HepG2 (cell line): ENCODE measurements around the gene MYO1G. TPM values are rescaled to one million over a fixed set of nuclear protein-coding genes. Genes with fewer than 3 reads are reported as not detected.

ENCODE experiments used
- ATAC-seq: fragments of 200-7000 bp; cut with Tn5 transposase; 3 replicates; pipeline ENCODE4 v1.9.1; 2020; ENCODE audit warnings: mild to moderate bottlenecking, moderate library complexity
- BruUV-seq: library from RNA; stranded (reverse); fragments of 400-500 nt; replicated peaks from 2 replicates; lab custom pipeline; 2021; lab: Mats Ljungman, UMichigan
- CTCF ChIA-PET: fragments of 300-600 bp; formaldehyde crosslinking; extraction: SDS; loops from one replicate; lab custom pipeline; 2021; ENCODE audit warnings: low total read pairs, inconsistent platforms, low intra/inter-chr PET ratio; lab: Yijun Ruan, JAX
- POLR2A ChIA-PET: fragments of 350-600 bp; sonication (Branson Sonifier 250); formaldehyde crosslinking; loops from one replicate; lab custom pipeline; 2020; ENCODE audit warnings: antibody characterized with exemption, inconsistent platforms; lab: Yijun Ruan, JAX
- DNase-seq: peaks from one replicate; pipeline ENCODE4 v3.0.0-alpha.2; 2015; ENCODE audit warnings: low spot score
- FAIRE-seq: peaks from 3 replicates; lab custom pipeline; 2011; peaks lifted over from hg19 to GRCh38; lab: Jason Lieb, UNC
- H2AFZ ChIP-seq: one replicate; pipeline ENCODE4 v1.6.1; 2011; ENCODE audit warnings: low read length, inconsistent platforms
- H3K27ac ChIP-seq: fragments of 300-600 bp; 3 replicates; pipeline ENCODE4 v1.8.0; 2011; ENCODE audit warnings: mixed run types, mild to moderate bottlenecking, mixed read lengths, low read length, inconsistent platforms; ENCODE audit not compliant: insufficient read depth; ENCODE audit errors: extremely low read length
- H3K27me3 ChIP-seq, 2 experiments: fragments of 200-600 bp in 1 of 2; 2 replicates in 1 of 2; 3 replicates in 1 of 2; pipeline versions ENCODE4 v1.6.0 to v1.8.0; 2011; ENCODE audit warnings: low read length in 2 of 2, mild to moderate bottlenecking in 2 of 2, moderate library complexity in 2 of 2, inconsistent platforms in 1 of 2; ENCODE audit not compliant: insufficient read depth in 2 of 2, control insufficient read depth in 1 of 2
- H3K36me3 ChIP-seq, 2 experiments: fragments of 200-600 bp in 1 of 2; replicated peaks in 1 of 2; 2 replicates in 1 of 2; 3 replicates in 1 of 2; pipeline versions ENCODE4 v1.5.1 to v1.8.0; 2011; ENCODE audit warnings: low read length in 2 of 2, inconsistent platforms in 1 of 2; ENCODE audit not compliant: insufficient read depth in 2 of 2, control insufficient read depth in 1 of 2
- H3K4me1 ChIP-seq: 2 replicates; pipeline ENCODE4 v1.5.1; 2012; ENCODE audit warnings: low read length, inconsistent platforms; ENCODE audit not compliant: insufficient read depth
- H3K4me2 ChIP-seq: 2 replicates; pipeline ENCODE4 v1.6.0; 2011; ENCODE audit warnings: low read depth, low read length, inconsistent platforms
- H3K4me3 ChIP-seq, 3 experiments: fragments of 200-600 bp in 1 of 3; sonication (generic), shearing (Covaris generic) in 1 of 3; replicated peaks in 1 of 3; 2 replicates each; pipeline ENCODE4 v1.5.1; 2011 to 2016; ENCODE audit warnings: low read length in 3 of 3, inconsistent platforms in 2 of 3, low read depth in 2 of 3, mild to moderate bottlenecking in 2 of 3, control low read depth in 1 of 3, mixed read lengths in 1 of 3; ENCODE audit not compliant: insufficient read depth in 1 of 3
- H3K79me2 ChIP-seq: one replicate; pipeline ENCODE4 v1.6.1; 2011; ENCODE audit warnings: low read length, inconsistent platforms; ENCODE audit not compliant: insufficient read depth
- H3K9ac ChIP-seq: 2 replicates; pipeline ENCODE4 v1.6.0; 2011; ENCODE audit warnings: mild to moderate bottlenecking, low read depth, low read length, inconsistent platforms; ENCODE audit not compliant: insufficient read depth
- H3K9me3 ChIP-seq: 2 replicates; pipeline ENCODE4 v1.5.1; 2012; ENCODE audit warnings: mild to moderate bottlenecking, low read length
- H4K20me1 ChIP-seq: 2 replicates; pipeline ENCODE4 v1.6.0; 2011; ENCODE audit warnings: inconsistent platforms, mild to moderate bottlenecking, low read length, moderate library complexity; ENCODE audit not compliant: insufficient read depth
- ATF1 ChIP-seq: IDR thresholded peaks from 2 replicates; pipeline ENCODE4 v1.6.1; 2016; ENCODE audit warnings: mild to moderate bottlenecking, control low read depth
- DMAP1 ChIP-seq: IDR thresholded peaks from 2 replicates; pipeline ENCODE4 v1.6.1; 2016
- GPN1 ChIP-seq: sonication (generic); formaldehyde crosslinking; IDR thresholded peaks from 2 replicates; pipeline ENCODE4 v1.5.1; 2020; ENCODE audit warnings: missing genetic modification reagents, borderline replicate concordance
- HNRNPLL ChIP-seq: fragments of 200-400 bp; formaldehyde crosslinking; IDR thresholded peaks from 2 replicates; pipeline ENCODE4 v1.6.1; 2017; ENCODE audit warnings: mild to moderate bottlenecking, low read depth, low read length; ENCODE audit not compliant: poor library complexity, severe bottlenecking
- JUNB ChIP-seq: sonication (generic); formaldehyde crosslinking; IDR thresholded peaks from 2 replicates; pipeline ENCODE4 v1.8.0; 2022; ENCODE audit warnings: missing genetic modification reagents, mild to moderate bottlenecking, borderline replicate concordance
- MEIS1 ChIP-seq: sonication (generic); formaldehyde crosslinking; IDR thresholded peaks from 2 replicates; pipeline ENCODE4 v1.9.0; 2021; ENCODE audit warnings: mild to moderate bottlenecking, missing genetic modification reagents, moderate library complexity, borderline replicate concordance
- TGIF2 ChIP-seq: IDR thresholded peaks from 2 replicates; pipeline ENCODE4 v1.6.1; 2016; ENCODE audit warnings: control low read depth, missing compliant biosample characterization
- WIZ ChIP-seq: sonication (generic); formaldehyde crosslinking; IDR thresholded peaks from 2 replicates; pipeline ENCODE4 v1.5.1; 2020; ENCODE audit warnings: mild to moderate bottlenecking, missing genetic modification reagents
- ZNF773 ChIP-seq: sonication (generic); formaldehyde crosslinking; IDR thresholded peaks from 2 replicates; pipeline ENCODE4 v1.4.0; 2020; ENCODE audit warnings: missing genetic modification reagents, borderline replicate concordance
- ZNF788 ChIP-seq: sonication (generic); formaldehyde crosslinking; IDR thresholded peaks from 2 replicates; pipeline ENCODE4 v1.5.0; 2020; ENCODE audit warnings: mild to moderate bottlenecking, missing genetic modification reagents, borderline replicate concordance
- WGBS: methylation state at CpG from one replicate; pipeline ENCODE4 v1.1.6; 2017; ENCODE audit warnings: low lambda C conversion rate; 5-methylcytosine and 5-hydroxymethylcytosine counted together
- in situ Hi-C: cut with HindIII; loops from 2 replicates; pipeline ENCODE4 v1.10.0; 2017; ENCODE audit warnings: low pct_unique_long_range_greater_than_20kb; ENCODE audit not compliant: extremely low pct_ligation_motif_present
- intact Hi-C: fragments of 100-400 bp; cut with micrococcal nuclease; formaldehyde crosslinking; loops from one replicate; pipeline ENCODE4 v1.10.0; 2022; ENCODE audit not compliant: unreplicated experiment
- polyA plus RNA-seq, 8 experiments: library from polyadenylated mRNA; depleted of rRNA in 3 of 8; stranded (reverse) in 7 of 8; unstranded in 1 of 8; fragments of >200 nt; fragmentation: Illumina TruSeq in 4 of 8; extraction: Trizol in 4 of 8; gene quantifications; 2 replicates each; pipeline versions ENCODE4 v1.2.1 to v1.2.3, GENCODE V29; 2011 to 2016; ENCODE audit warnings: low read depth in 4 of 8, missing spikeins in 1 of 8, mixed read lengths in 1 of 8; ENCODE audit not compliant: insufficient read depth in 1 of 8
- total RNA-seq, 5 experiments: library from RNA; depleted of rRNA; stranded (reverse); fragments of >200 nt; fragmentation: Illumina TruSeq; extraction: Trizol; gene quantifications; 2 replicates each; pipeline ENCODE4 v1.2.3, GENCODE V29; 2016; ENCODE audit warnings: low read depth in 1 of 5
- TF ChIP-seq, protein P1 (sequence below): sonication (generic); formaldehyde crosslinking; IDR thresholded peaks from 2 replicates; pipeline ENCODE4 v1.4.0; 2020; ENCODE audit warnings: missing genetic modification reagents
- TF ChIP-seq, protein P2 (sequence below): sonication (generic); formaldehyde crosslinking; IDR thresholded peaks from 2 replicates; pipeline ENCODE4 v1.8.0; 2022; ENCODE audit warnings: missing genetic modification reagents, mild to moderate bottlenecking, borderline replicate concordance
- TF ChIP-seq, protein P3 (sequence below): sonication (generic); formaldehyde crosslinking; IDR thresholded peaks from 2 replicates; pipeline ENCODE4 v1.4.0; 2020; ENCODE audit warnings: missing genetic modification reagents

The MYO1G gene
- total and polyA plus RNA-seq, 2 of the 13 experiments (the other 11 are each of a cell fraction or from before 2014, with no cell fraction given) = 0.29 to 1.1 TPM

DNA sequence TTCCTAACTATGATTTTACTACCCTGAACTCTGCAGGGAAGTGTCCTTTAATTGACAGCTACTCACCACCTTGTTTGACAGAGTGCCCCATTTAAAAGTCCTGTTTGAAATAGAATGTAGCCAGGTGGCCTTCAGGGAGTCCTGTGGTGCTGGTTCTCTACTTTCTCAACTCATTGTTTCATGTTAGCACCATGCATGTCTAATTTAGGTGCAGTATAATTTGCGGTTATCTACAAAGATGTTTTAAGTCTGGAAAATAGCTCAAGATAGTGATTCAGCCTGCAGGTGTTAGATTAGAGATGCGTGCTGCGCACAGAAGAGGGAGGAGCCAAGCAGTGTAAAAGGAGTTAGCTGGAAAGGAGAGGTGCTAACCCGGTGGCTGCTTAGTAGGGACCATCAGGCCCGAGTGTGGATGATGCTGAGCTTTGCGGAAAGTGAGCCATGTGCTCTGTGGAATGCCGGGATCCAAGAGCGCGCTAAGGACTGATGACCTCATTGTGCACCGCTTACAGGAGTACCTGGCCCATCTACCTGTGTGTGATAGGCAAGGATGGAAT lies 22.4 kb upstream of the MYO1G start:
- H3K9ac ChIP-seq = peak overlapping the region; percentile 89
- FAIRE-seq (no peak), DNase-seq (no peak), ATAC-seq (no peak)
- peak overlapping the region; percentile 91 for H3K27ac ChIP-seq
- BruUV-seq = no TSS peak
- in situ Hi-C loops (no loop called here), intact Hi-C loops (loop anchor here (5.0 kb wide), 1 partner anchor 111 kb away; the partner anchor contains the start of gene TBRG4)
- H3K4me1 ChIP-seq = peaks cover 23% of the 10 kb centered on the region
- no peaks in the 10 kb centered on the region for H3K36me3 ChIP-seq
- peak overlapping the region; percentile 76 to 94 (median 92) for H3K4me3 ChIP-seq
- no peaks in the 10 kb centered on the region for H3K27me3 ChIP-seq
- no peaks in the 10 kb centered on the region for H3K9me3 ChIP-seq
- peak overlapping the region; percentile 78 for H3K4me2 ChIP-seq
- no peaks in the 10 kb centered on the region for H4K20me1 ChIP-seq
- H2AFZ ChIP-seq = no peak overlapping the region
- ChIA-PET CTCF (no interaction called here), POLR2A (interaction anchor here (0.8 to 7.0 kb wide), 5 partner anchors 14 to 427 kb away, joined by 3 to 83 read pairs (median 4); partner anchors contain the start of genes DDX56 and TBRG4)
- H3K79me2 ChIP-seq = peaks cover 25% of the 10 kb centered on the region
- WGBS = 56% methylated on average over 10 of the region's 10 CpGs
- TF ChIP-seq, protein P1, sequence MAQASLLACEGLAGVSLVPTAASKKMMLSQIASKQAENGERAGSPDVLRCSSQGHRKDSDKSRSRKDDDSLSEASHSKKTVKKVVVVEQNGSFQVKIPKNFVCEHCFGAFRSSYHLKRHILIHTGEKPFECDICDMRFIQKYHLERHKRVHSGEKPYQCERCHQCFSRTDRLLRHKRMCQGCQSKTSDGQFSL = no peak
- TF ChIP-seq, protein P2, sequence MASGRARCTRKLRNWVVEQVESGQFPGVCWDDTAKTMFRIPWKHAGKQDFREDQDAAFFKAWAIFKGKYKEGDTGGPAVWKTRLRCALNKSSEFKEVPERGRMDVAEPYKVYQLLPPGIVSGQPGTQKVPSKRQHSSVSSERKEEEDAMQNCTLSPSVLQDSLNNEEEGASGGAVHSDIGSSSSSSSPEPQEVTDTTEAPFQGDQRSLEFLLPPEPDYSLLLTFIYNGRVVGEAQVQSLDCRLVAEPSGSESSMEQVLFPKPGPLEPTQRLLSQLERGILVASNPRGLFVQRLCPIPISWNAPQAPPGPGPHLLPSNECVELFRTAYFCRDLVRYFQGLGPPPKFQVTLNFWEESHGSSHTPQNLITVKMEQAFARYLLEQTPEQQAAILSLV = no peak
- no peak for TF ChIP-seq ZNF788 (CRISPR knock-in tag)
- TF ChIP-seq GPN1 = no peak
- no peak for TF ChIP-seq HNRNPLL
- TF ChIP-seq, protein P3, sequence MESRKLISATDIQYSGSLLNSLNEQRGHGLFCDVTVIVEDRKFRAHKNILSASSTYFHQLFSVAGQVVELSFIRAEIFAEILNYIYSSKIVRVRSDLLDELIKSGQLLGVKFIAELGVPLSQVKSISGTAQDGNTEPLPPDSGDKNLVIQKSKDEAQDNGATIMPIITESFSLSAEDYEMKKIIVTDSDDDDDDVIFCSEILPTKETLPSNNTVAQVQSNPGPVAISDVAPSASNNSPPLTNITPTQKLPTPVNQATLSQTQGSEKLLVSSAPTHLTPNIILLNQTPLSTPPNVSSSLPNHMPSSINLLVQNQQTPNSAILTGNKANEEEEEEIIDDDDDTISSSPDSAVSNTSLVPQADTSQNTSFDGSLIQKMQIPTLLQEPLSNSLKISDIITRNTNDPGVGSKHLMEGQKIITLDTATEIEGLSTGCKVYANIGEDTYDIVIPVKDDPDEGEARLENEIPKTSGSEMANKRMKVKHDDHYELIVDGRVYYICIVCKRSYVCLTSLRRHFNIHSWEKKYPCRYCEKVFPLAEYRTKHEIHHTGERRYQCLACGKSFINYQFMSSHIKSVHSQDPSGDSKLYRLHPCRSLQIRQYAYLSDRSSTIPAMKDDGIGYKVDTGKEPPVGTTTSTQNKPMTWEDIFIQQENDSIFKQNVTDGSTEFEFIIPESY = peak; percentile 60; the same call in 1 of the 2 replicates
- no peak for TF ChIP-seq JUNB (CRISPR knock-in tag)
- TF ChIP-seq ZNF773 = no peak
- no peak for TF ChIP-seq TGIF2 (CRISPR knock-in tag)
- 0 out of 2 replicates have a peak, but pooled peaks have one; percentile 36 for TF ChIP-seq MEIS1 (CRISPR knock-in tag)
- TF ChIP-seq WIZ = no peak
- TF ChIP-seq DMAP1 (CRISPR knock-in tag) = no peak
- TF ChIP-seq ATF1 (CRISPR knock-in tag) = no peak
